Suprapubic skin (tissue), 4 donors: ENCODE measurements around the gene FAM110A. TPM values are rescaled to one million over a fixed set of nuclear protein-coding genes. Genes with fewer than 3 reads are reported as not detected.
"Not testable (repeated sequence)": the region's sequence is repeated elsewhere in the genome, so short reads cannot be mapped to it uniquely, and the experiment has no call there.

Experiments
- DNase-seq, 2 donors: peaks; one replicate each; pipeline ENCODE4 v3.0.0-alpha.2; 2019; ENCODE audit warnings: low spot score in 2 of 2
- H3K27ac ChIP-seq: fragments of 200-600 bp; sonication (generic); one replicate; pipeline ENCODE4 v1.5.1; 2019
- H3K27me3 ChIP-seq: fragments of 200-600 bp; sonication (generic); one replicate; pipeline ENCODE4 v1.5.1; 2019
- H3K36me3 ChIP-seq: fragments of 200-600 bp; sonication (generic); one replicate; pipeline ENCODE4 v1.5.1; 2019
- H3K4me1 ChIP-seq: fragments of 200-600 bp; sonication (generic); one replicate; pipeline ENCODE4 v1.5.1; 2019
- H3K4me3 ChIP-seq: fragments of 200-600 bp; sonication (generic); one replicate; pipeline ENCODE4 v1.5.1; 2019; ENCODE audit warnings: mild to moderate bottlenecking
- H3K9me3 ChIP-seq: fragments of 200-600 bp; sonication (generic); one replicate; pipeline ENCODE4 v1.5.1; 2019
- EP300 ChIP-seq: sonication (generic); formaldehyde crosslinking; IDR thresholded peaks from one replicate; pipeline ENCODE4 v1.6.1; 2017; ENCODE audit warnings: antibody characterized with exemption
- POLR2A ChIP-seq, 2 donors: fragments of 450-650 bp; IDR thresholded peaks; one replicate each; pipeline ENCODE4 v1.6.1; 2017; ENCODE audit warnings: antibody characterized with exemption in 2 of 2, mild to moderate bottlenecking in 2 of 2, moderate library complexity in 2 of 2
- POLR2AphosphoS5 ChIP-seq, 3 donors: sonication (generic); formaldehyde crosslinking; IDR thresholded peaks; one replicate each; pipeline ENCODE4 v1.6.1; 2017; ENCODE audit warnings: antibody characterized with exemption in 3 of 3
- WGBS: methylation state at CpG from one replicate; pipeline ENCODE4 v1.1.5; 2018; 5-methylcytosine and 5-hydroxymethylcytosine counted together
- total RNA-seq, 4 donors: library from RNA; depleted of rRNA; stranded (reverse); fragments of >200 nt; gene quantifications; one replicate each; pipeline ENCODE4 v1.1.0, GENCODE V29; 2016
- TF ChIP-seq, protein P1 (sequence below), 2 donors: fragments of 200-600 bp in 1 of 2; fragments of 450-650 bp in 1 of 2; sonication (generic) in 1 of 2; IDR thresholded peaks; one replicate each; pipeline ENCODE4 v1.5.1; 2016 to 2019; ENCODE audit warnings: antibody characterized with exemption in 2 of 2, mild to moderate bottlenecking in 1 of 2, moderate library complexity in 1 of 2

Gene FAM110A
- total RNA-seq, 4 donors from 2014 or later = 16.9 to 57.0 (median 37.7) TPM

- no peaks in the 10 kb centered on the region for H3K36me3 ChIP-seq
- H3K9me3 ChIP-seq = no peaks in the 10 kb centered on the region
- H3K4me3 ChIP-seq = no peak overlapping the region
- 73% methylated on average over 3 of the region's 3 CpGs for WGBS
- no peaks in the 10 kb centered on the region for H3K4me1 ChIP-seq
- no peak for TF ChIP-seq POLR2AphosphoS5 (IDR thresholded peaks at IDR 0.05)
- no peak for TF ChIP-seq EP300
- TF ChIP-seq, protein P1, sequence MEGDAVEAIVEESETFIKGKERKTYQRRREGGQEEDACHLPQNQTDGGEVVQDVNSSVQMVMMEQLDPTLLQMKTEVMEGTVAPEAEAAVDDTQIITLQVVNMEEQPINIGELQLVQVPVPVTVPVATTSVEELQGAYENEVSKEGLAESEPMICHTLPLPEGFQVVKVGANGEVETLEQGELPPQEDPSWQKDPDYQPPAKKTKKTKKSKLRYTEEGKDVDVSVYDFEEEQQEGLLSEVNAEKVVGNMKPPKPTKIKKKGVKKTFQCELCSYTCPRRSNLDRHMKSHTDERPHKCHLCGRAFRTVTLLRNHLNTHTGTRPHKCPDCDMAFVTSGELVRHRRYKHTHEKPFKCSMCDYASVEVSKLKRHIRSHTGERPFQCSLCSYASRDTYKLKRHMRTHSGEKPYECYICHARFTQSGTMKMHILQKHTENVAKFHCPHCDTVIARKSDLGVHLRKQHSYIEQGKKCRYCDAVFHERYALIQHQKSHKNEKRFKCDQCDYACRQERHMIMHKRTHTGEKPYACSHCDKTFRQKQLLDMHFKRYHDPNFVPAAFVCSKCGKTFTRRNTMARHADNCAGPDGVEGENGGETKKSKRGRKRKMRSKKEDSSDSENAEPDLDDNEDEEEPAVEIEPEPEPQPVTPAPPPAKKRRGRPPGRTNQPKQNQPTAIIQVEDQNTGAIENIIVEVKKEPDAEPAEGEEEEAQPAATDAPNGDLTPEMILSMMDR (IDR thresholded peaks at IDR 0.05) = no peak
- no peak for TF ChIP-seq POLR2A (IDR thresholded peaks at IDR 0.05)
- peaks cover 18% of the 10 kb centered on the region for H3K27me3 ChIP-seq
- H3K27ac ChIP-seq = no peak overlapping the region
- DNase-seq = no peak
Observed at GRCh38 chr20:801678-802077, 31.8 kb upstream of the FAM110A start.

DNA sequence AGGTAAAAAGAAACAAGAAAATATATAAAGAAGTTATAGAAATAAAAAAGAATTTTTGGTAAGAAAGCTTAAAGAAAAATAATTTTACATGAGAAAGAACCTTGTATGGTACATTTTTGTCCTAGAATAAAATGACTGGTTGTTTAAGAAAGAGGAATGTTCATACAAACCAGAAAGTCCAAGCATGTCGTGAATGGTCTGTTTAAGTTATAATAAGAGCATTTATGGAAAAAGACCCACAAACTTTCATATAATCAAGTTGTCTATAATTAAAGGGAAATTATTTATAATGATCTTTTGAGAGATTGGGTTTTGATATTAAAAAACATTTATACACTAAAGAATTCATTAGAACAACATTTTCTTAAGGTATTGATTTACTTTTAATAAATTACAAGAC is 27.8 kb upstream of the FAM110A start:
- WGBS = 13% methylated on average over 1 of the region's 1 CpG
- no peaks in the 10 kb centered on the region for H3K4me1 ChIP-seq
- no peaks in the 10 kb centered on the region for H3K36me3 ChIP-seq
- TF ChIP-seq POLR2AphosphoS5 (IDR thresholded peaks at IDR 0.05) (no peak), EP300 (no peak), POLR2A (IDR thresholded peaks at IDR 0.05) (no peak)
- TF ChIP-seq, protein P1 (IDR thresholded peaks at IDR 0.05) = no peak
- DNase-seq = no peak
- H3K27me3 ChIP-seq = peaks cover 20% of the 10 kb centered on the region
- no peaks in the 10 kb centered on the region for H3K9me3 ChIP-seq
- no peak overlapping the region for H3K27ac ChIP-seq
- no peak overlapping the region for H3K4me3 ChIP-seq

- not testable (repeated sequence) for H3K9me3 ChIP-seq, H3K4me1 ChIP-seq, H3K36me3 ChIP-seq, H3K27ac ChIP-seq, H3K4me3 ChIP-seq, DNase-seq
- peaks cover 29% of the 10 kb centered on the region for H3K27me3 ChIP-seq
- WGBS = 46% methylated on average over 13 of the region's 13 CpGs
Observed at GRCh38 chr20:811776-812434, 21.6 kb upstream of the FAM110A start.

- H3K4me1 ChIP-seq, DNase-seq, H3K4me3 ChIP-seq, H3K27ac ChIP-seq, H3K9me3 ChIP-seq, H3K36me3 ChIP-seq: not testable (repeated sequence)
- 23% methylated on average over 2 of the region's 2 CpGs for WGBS
- peaks cover 29% of the 10 kb centered on the region for H3K27me3 ChIP-seq
Observed at GRCh38 chr20:812435-812814, 21.1 kb upstream of the FAM110A start.

- no peak for TF ChIP-seq POLR2AphosphoS5 (IDR thresholded peaks at IDR 0.05)
- TF ChIP-seq EP300 = no peak
- TF ChIP-seq, protein P1 (IDR thresholded peaks at IDR 0.05) = no peak
- no peak for TF ChIP-seq POLR2A (IDR thresholded peaks at IDR 0.05)
- no peaks in the 10 kb centered on the region for H3K36me3 ChIP-seq
- H3K4me3 ChIP-seq = no peak overlapping the region
- no peak for DNase-seq
- no peak overlapping the region for H3K27ac ChIP-seq
- 59% methylated on average over 7 of the region's 8 CpGs for WGBS
- H3K9me3 ChIP-seq = no peaks in the 10 kb centered on the region
- H3K27me3 ChIP-seq = peaks cover 29% of the 10 kb centered on the region
- H3K4me1 ChIP-seq = no peaks in the 10 kb centered on the region
Observed at GRCh38 chr20:813390-813789, 20.1 kb upstream of the FAM110A start.

DNA sequence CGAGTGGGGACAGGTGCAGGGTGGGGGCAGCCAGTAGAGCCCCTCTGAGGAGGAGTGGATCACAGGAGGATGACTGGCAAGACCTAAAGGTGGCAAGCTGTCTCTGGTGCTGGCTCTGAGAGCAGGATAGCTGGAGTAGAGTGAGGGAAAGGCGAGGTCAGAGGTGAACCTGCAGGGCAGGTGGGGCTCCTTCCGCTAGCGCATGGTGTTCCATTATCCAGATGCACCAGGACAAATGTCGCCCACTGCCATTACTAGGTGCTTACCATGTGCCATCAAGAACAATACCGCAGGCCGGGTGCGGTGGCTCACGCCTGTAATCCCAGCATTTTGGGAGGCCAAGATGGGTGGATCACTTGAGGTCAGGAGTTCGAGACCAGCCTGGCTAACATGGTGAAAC is 18.3 kb upstream of the FAM110A start:
- Histone ChIP-seq H3K27ac (no peak overlapping the region), H3K4me3 (no peak overlapping the region), H3K27me3 (peaks cover 26% of the 10 kb centered on the region), H3K36me3 (no peaks in the 10 kb centered on the region), H3K9me3 (no peaks in the 10 kb centered on the region), H3K4me1 (no peaks in the 10 kb centered on the region)
- WGBS = 87% methylated on average over 10 of the region's 10 CpGs
- no peak for DNase-seq
- TF ChIP-seq EP300 (no peak), POLR2A (IDR thresholded peaks at IDR 0.05) (no peak), POLR2AphosphoS5 (IDR thresholded peaks at IDR 0.05) (no peak)
- TF ChIP-seq, protein P1 (IDR thresholded peaks at IDR 0.05) = no peak
